ENCODE results near the gene SH3GL1. TPM values are rescaled to one million over a fixed set of nuclear protein-coding genes. Genes with fewer than 3 reads are reported as not detected.

SH3GL1 gene
- total and polyA plus RNA-seq, 2 of the 4 experiments (the other 2 are of a cell fraction): 28.1 to 138 TPM

DNA sequence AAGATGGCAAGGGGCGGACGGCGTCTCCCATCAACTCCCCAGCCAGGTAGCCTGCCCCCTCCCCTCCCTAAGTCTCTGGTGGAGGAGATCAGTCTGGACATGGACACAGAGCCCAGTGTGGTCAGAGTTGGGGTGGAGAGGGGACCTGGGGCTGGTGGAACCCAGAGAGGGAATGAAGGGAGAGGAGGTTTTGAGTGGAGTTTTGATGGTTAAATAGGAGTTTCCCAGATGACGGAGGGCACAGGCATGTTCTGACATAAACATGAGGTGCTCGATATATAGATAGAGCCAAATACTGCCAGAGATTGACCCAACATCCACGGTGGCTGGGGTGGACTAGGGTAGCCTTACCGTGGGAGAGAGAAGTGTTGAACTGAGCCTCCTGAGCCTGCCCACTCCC lies 81.9 kb downstream of the SH3GL1 start:
- Histone ChIP-seq H3K79me1 (ENCODE audit: low read depth in 1 of 2, low read length in 2 of 2) (no peaks in the 10 kb centered on the region; a peak in 1 of 4 replicates), H3K4me1 (ENCODE audit: control insufficient read depth, insufficient read depth, low read length) (no peaks in the 10 kb centered on the region), H4K20me1 (ENCODE audit: insufficient read depth, low read length) (no peaks in the 10 kb centered on the region), H4K8ac (ENCODE audit: low read depth in 2 of 2, low read length in 2 of 2) (no peak overlapping the region), H3K4me2 (ENCODE audit: low read depth, low read length) (no peak overlapping the region), H3K9me3 (ENCODE audit: control insufficient read depth, insufficient read depth, low read length) (peaks cover 3% of the 10 kb centered on the region; the same call in 1 of the 2 replicates), H3K4me3 (ENCODE audit: insufficient read depth, low read depth, low read length) (no peak overlapping the region), H3K36me3 (ENCODE audit: control insufficient read depth, insufficient read depth, low read length) (no peaks in the 10 kb centered on the region; the same call in 1 of the 2 replicates), H3K14ac (replicated peaks; ENCODE audit: low read depth, low read length) (no peak overlapping the region), H3K4ac (ENCODE audit: low read depth, low read length) (no peak overlapping the region), H2BK120ac (ENCODE audit: low read depth, low read length) (no peak overlapping the region), H3K9me1 (ENCODE audit: insufficient read depth, low read length) (no peaks in the 10 kb centered on the region), H2AK5ac (ENCODE audit: low read depth, low read length) (no peak overlapping the region), H2BK5ac (ENCODE audit: low read depth, low read length, poor library complexity, severe bottlenecking) (no peak overlapping the region), H2AK9ac (replicated peaks; ENCODE audit: low read depth, low read length, poor library complexity) (peak overlapping the region; percentile 16), H2BK15ac (ENCODE audit: low read depth, low read length) (no peak overlapping the region), H3K27ac (ENCODE audit: insufficient read depth, low read length) (no peak overlapping the region), H3K56ac (ENCODE audit: extremely low read depth, insufficient read depth, low read length) (no peak overlapping the region), H3K27me3 (ENCODE audit: control insufficient read depth, insufficient read depth, low read length) (no peaks in the 10 kb centered on the region), H3K23ac (ENCODE audit: low read depth, low read length) (no peak overlapping the region), H4K5ac (ENCODE audit: low read depth, low read length) (no peak overlapping the region), H2BK20ac (ENCODE audit: low read depth, low read length) (no peak overlapping the region), H3K9ac (ENCODE audit: low read depth, low read length) (no peak overlapping the region), H4K91ac (ENCODE audit: insufficient read depth, low read depth, low read length) (no peak overlapping the region), H2AFZ (replicated peaks; ENCODE audit: low read length, poor library complexity) (peak overlapping the region; percentile 32), H3K18ac (ENCODE audit: low read depth, low read length) (no peak overlapping the region)
- no TSS peak for BruUV-seq (replicated peaks)
- TF ChIP-seq FOS (IDR thresholded peaks at IDR 0.05; ENCODE audit: low read depth, low read length) (no peak), RFX5 (IDR thresholded peaks at IDR 0.05; ENCODE audit: low read depth, low read length) (no peak), MAZ (IDR thresholded peaks at IDR 0.05; ENCODE audit: borderline replicate concordance, low read depth, low read length) (no peak), MAFK (IDR thresholded peaks at IDR 0.05; ENCODE audit: low read depth, low read length) (no peak)
- TF ChIP-seq, protein P1, sequence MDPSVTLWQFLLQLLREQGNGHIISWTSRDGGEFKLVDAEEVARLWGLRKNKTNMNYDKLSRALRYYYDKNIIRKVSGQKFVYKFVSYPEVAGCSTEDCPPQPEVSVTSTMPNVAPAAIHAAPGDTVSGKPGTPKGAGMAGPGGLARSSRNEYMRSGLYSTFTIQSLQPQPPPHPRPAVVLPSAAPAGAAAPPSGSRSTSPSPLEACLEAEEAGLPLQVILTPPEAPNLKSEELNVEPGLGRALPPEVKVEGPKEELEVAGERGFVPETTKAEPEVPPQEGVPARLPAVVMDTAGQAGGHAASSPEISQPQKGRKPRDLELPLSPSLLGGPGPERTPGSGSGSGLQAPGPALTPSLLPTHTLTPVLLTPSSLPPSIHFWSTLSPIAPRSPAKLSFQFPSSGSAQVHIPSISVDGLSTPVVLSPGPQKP (IDR thresholded peaks at IDR 0.05; ENCODE audit: borderline replicate concordance, low read depth, low read length): no peak
- TF ChIP-seq, protein P2, sequence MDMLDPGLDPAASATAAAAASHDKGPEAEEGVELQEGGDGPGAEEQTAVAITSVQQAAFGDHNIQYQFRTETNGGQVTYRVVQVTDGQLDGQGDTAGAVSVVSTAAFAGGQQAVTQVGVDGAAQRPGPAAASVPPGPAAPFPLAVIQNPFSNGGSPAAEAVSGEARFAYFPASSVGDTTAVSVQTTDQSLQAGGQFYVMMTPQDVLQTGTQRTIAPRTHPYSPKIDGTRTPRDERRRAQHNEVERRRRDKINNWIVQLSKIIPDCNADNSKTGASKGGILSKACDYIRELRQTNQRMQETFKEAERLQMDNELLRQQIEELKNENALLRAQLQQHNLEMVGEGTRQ (IDR thresholded peaks at IDR 0.05; ENCODE audit: low read depth, low read length): no peak
- ChIA-PET POLR2A (ENCODE audit: unreplicated experiment) (no interaction called here), CTCF (no interaction called here)
- in situ Hi-C loops (cut with MboI; ENCODE audit: low sequenced_read_pairs): no loop called here
- WGBS, 2 experiments (ENCODE audit: extremely low coverage in 2 of 2, insufficient read length in 1 of 2): 100% methylated on average over 1 of the region's 7 CpGs; no CpG with 5 or more reads in 1 of the 2 experiments
- dilution Hi-C loops (cut with HindIII; ENCODE audit: low sequenced_read_pairs, unreplicated experiment): no loop called here
- intact Hi-C loops (cut with micrococcal nuclease): no loop called here
- ATAC-seq (ENCODE audit: low read depth) (no peak), DNase-seq (no peak)

All from IMR-90 (cell line).